Stimulated activated CD8-positive, alpha-beta memory T cell treated with anti-CD3 and anti-CD28 coated beads, Interleukin-4, amount 100 ng/mL, for 48 hours (primary cell): ENCODE results near the gene ROR1.
"Not testable (repeated sequence)": the region's sequence is repeated elsewhere in the genome, so short reads cannot be mapped to it uniquely, and the experiment has no call there.

Experiments used
- DNase-seq: peaks from one replicate; pipeline ENCODE4 v3.0.0-alpha.2; 2020

The ROR1 gene

DNA sequence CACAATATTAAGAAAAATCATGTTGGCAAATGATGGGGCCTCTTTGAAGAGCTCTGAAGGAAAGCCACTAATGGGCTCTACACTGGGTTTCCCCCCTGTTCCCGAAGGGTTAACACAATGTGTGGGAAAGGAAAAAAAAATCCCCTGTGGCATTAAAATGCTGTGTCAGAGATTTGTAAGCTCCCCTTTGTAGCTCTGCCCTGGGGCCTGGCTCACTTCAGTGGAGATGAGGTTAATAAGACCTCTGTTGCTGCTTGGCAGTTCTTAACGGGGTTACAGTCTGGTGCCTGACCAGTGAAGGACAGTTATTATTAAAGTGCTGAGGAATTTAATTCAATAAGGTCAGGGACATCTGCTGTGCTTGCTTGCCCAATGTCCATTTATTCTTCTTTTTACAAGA, 299.9 kb downstream of the ROR1 start:
- no peak for DNase-seq

DNA sequence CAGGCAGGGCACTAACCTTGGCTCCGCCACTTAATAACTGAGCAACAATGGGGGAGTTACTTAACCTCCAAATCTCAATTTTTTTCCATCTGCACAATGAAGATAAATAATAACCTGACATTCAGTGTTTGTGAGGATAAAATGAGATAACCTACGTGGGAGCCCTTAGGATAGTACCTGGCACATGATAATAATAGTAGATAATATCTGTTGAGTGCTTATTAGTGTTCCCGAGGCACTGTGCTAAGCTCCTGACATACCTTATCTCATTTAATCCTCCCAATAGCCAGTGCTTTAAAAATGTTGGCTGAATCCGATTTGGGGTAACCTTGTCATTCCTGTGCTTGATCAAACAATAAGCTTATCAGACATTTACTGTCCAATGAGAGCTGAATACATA, 300.9 kb downstream of the ROR1 start:
- DNase-seq: no peak

DNA sequence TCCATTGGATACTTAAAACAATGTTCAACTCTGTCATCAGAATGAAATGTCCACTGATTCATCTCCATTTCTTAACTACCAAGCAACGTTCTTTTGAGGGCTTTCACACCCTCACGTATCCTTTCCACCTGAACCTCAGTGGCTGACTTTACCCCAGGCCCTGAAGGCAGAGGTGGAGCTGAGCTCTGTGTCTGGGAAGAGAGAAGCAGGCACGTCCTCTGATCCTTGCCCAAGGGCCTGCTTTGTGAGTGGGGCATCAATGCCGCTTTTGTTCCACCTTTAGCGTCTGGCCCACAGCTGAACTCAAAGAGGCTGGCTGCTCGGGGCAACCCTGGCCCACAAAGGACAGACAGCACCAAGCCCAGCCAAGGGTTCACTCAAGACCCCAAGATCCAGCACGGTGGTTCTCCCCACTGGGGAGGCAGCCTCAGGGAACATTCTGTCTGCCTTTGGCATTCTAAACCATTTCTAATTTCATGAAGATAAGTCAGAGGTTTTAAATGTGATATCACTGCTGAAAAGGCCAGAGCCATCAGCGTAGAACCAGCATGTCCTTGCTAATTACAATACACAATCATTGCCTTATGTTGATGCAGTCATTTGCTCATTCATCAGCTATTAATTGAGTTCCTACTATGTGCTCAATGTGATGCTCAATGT, 303.6 kb downstream of the ROR1 start:
- no peak for DNase-seq

DNA sequence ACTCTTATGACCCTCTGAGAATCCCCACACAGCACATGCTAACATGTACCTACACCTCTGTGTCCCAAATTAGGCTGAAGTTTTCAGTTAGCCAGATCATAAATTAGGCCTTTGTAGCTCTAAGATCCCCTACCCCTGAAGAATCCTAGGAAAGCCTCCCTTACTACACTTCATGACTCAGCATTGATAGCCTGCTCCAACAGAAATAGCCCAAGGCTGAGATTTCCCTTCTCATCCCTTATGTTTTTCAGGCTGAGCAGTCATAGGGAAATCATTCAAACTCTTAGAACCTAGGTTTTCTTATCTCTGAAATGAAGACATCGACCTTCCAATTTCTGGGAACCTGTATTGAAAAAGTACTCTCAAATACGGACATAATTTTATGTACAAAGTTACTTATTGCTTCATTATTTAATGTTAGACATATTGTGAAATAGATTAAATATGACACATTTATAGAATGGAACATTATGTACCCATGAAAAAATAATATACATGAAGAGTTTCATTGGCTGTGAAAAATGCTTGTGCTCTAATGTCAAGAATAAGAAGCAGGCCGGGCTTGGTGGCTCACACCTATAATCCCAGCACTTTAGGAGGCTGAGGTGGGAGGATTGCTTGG, 307.2 kb downstream of the ROR1 start:
- DNase-seq: no peak

DNA sequence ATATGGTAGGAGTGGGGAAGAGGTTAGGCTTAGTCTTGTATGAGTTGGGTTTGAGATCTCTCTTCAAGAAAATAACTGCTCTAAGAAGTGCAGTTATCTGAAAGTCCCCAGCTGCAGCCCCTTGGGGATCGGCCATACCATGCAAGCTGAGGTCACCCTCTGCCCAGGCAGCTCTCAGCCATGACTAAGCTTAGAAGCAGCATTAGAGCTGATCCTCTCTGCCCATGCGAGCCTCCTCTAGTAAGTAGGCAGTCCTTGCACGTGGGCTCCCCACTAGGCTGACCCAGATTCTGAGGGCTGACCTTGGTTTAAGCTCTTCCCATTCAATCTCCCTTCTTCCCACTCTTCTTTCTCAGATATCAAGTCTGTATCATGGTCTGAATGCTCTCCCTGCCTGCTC, 308.6 kb downstream of the ROR1 start:
- no peak for DNase-seq

DNA sequence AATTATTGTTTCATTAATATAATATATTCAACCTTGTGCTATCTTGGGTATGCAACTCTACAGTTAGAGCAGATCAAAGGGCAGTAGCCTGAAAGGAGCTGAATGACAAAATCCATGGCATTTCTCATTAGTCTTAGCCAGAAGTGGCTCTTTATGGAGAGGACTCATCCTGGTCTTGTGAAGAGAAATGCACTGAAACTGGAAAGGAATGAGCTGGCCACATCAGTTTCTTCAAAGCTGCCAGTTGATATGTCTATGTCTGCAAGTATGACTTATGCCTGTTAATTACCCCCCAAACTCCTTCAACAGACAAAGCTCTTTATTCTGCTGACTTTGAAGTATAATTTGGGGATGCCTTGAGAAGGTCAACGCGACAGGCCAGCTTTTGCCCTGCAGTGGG, 310.6 kb downstream of the ROR1 start:
- no peak for DNase-seq

DNA sequence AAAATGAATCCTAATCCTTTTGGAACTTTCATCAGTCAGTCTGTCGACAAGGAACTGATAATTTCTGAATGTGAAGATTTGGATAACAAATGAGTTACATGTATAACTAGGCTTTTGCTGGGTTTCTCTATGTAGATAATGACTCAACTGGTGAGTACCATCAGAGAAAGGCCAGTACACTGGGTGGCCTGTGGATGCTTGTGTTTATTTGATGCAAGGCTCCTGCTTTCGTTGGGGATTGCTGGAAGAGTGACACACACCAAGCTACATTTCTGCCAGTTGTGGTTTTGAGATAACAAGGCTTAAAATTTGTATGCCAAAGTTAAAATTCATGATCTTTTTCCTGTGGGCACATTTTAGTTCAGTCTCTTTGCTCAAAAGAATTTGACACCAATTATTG, 314.0 kb downstream of the ROR1 start:
- no peak for DNase-seq

DNA sequence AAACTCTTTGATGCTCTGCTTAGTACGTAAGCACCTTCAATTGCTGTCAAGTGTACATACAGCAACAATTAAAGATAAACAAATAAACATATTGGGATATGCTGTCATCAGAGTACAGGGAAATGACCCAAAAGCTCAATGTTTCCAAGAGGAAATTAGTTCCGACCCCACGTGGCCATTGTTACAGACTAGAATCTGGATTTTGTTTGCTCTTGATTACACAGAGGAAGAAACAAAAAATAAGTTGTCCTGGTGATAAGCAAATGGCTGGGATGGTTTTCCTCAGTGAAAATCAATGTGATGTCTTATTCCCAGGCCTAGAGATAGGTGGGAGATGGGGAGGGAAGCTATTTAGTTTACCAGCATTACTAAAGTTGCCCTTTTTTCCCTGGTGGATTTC, 316.6 kb downstream of the ROR1 start:
- no peak for DNase-seq

DNA sequence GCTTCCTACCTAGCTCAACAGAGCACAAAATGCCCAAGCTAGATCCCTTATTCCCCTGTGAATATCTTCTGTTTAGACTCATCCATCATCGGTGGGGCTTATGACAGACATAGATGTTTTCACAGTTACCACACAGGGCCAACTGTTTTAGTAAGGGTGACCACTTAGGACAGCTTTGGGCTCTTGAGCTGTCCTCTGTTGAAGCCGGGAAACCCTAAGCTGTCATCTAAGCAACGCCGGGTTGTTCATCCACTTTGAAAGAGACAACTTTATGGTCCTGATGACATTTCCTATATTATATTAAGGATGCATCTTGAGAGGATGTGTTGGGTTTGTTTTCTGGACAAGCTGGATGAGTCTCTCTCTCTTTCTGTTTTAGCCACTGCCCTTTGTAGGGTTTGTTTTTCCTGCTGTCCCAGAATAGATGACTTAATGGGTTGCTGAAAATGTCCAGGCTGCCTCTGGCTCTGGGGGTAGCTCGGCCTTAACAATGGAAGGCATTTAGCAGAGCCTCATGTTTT, 319.1 kb downstream of the ROR1 start:
- no peak for DNase-seq

DNA sequence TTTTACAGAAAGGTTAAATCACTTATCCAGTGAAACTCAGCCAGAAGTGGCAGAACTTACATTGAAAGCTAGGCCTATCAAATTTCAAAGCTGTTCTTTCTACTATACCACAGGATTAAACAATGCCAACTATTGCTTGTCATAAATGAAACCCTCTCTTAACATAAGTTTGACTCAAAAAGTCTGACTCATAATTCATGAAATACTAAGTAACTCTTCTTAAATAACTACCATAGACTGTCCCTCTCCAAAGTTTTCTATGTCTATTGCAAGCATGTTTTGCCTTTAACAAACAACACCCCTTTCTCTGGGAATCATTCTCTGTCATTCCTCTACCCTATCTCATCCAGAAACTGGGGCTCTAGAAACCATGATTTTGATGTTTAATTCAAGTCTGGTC, 320.1 kb downstream of the ROR1 start:
- DNase-seq: no peak

DNA sequence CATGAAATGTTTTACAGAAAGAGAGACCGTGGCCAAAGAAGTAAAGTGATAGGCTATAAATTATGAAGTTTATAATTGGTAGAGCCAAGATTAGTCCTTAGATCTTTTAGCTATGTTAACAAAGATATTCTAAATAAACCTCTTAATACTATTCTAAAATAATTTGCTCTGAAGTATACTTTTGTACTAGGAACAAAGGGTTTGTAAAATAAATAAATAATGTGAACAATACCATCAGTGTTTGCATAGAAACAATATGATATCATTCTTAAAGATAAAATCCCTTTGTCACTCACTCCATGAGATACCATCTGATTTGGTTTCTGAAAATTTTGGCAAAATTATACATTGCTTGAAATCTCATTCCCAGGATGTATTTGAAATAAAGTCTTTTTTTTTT, 322.0 kb downstream of the ROR1 start:
- DNase-seq: no peak

DNA sequence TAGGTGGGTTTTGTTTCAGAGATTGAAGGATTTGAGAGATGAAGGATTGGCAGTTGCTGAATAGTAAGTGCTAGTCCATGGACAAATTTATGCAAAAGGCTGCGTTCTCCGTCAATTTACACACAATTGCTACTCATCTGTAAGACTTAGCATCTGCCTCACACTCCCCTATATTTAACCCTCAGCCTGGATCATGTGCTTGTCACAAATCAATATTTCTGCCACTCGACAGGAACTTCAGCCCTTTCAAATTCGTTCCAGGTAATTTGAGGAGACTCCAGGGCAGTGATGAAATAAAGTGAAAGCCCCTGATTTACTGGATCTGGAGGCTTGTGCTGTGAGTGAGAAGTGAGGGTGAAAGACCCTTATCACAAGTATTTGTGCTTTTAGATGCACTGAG, 324.0 kb downstream of the ROR1 start:
- DNase-seq: no peak

DNA sequence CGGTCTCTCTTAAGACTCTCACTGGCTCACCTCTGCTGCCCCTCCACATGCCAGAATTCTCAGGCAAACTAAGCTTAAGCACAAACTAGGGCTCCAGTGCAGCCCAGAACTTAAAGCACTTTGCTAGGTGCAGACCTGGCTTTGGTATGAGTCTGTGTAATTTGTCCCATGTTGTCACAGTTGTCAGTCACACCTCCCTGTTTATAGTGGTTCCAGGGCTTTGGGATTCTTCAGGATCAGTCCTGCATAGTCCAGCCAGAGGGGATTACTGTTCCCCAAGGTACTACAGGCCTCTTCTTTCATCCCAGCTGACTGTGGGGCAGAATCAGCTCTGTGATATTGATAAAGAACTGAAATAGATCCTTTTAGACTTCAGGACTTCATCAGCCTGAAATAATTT, 324.6 kb downstream of the ROR1 start:
- DNase-seq: no peak

DNA sequence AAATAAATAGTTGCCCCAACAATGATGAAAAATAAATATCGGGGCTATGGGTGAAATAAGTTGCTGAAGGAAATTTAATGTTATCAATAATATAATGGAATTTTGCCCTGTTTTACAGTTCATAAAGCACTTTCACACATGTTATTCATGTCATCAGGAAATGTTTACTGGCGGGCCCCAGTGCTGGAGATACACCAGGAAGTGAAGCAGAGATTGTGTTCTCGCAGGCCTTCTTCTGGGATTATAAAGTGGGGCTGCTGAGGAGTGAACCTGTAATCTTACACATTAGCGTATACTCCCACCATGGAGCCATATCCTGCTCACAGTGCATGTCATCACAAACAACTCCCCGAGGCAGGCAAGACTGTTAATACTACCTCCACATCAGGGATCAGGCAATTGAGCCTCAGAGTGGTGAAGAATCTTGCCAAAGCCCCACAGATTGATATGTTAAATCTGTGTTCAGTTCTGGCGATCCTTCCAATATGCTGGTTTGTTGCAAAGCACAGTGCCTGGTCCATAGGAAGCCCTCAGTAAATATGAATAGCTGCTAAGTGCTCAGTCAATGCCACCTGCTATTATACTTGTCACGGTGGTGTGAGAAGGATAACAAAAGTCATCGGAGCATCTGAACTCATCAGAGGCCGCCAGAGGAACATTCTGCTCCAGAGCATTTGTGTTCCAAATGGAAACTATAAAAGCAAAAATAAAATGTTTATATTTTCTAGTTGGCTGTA, 325.2 kb downstream of the ROR1 start:
- DNase-seq: no peak

DNA sequence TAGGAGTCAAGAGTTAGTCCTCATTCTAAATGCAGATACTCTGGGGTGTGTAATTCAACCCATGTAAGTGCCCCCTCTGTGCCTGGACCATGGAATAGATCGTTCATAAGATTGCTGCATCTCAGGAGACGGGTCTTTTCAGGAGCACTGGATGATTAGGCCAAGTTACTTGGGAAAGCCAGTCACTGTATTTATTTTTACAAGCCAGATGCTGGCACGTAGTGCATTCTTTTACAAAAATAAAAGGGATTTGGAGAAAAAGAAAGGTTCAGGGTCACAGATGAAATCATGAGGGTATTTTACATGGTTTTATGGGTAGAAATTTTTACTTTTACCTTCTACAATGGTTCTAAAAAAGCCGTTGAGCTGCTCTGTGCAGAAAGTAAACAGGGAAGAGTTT, 327.0 kb downstream of the ROR1 start:
- DNase-seq: no peak

DNA sequence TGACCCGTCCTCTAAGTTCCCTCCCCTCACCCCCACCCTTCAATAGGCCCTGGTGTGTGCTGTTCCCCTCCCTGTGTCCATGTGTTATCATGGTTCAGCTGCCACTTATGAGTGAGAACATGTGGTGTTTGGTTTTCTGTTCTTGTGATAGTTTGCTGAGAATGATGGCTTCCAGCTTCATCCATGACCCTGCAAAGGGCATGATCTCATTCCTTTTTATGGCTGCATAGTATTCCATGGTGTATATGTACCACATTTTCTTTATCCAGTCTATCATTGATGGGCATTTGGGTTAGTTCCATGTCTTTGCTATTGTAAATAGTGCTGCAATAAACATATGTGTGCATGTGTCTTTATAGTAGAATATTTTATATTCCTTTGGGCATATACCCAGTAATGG, 330.8 kb downstream of the ROR1 start:
- not testable (repeated sequence) for DNase-seq

DNA sequence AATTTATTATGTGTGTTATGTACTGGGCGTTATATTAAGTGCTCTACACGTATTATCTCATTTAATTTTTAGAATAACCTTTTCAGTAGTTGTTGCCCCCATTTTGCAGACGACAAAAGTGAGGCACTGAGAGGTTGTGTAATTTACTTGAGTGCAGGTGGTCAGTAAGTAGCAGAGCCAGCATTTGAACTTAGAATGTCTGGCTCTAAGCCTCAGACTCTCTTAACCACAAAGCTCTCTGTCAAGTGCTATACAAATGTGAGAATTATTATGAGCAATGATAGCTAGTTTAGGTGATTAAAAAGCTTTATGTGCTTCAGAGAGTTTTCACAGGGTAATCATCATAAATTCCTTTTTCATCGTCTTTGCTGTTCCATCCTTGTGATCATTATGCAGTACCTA, 333.3 kb downstream of the ROR1 start:
- no peak for DNase-seq

DNA sequence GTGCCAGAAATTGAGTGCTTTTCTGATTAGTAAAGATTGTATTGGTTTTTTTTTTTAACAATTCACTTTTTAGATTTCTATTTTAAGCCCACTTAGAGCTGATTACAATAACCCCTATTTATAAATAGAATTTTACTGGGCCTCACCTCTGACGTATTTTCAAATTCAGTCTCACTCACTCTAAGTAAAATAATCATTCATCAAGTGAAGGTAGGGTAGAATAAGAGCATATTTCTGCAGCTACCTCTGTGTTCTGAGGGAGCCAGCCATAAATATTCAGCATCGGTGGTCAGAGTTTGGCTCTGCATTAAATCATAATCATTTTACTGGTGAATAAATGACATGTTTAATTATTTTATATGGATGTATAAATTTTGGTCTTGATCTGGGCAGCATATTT, 333.8 kb downstream of the ROR1 start:
- no peak for DNase-seq

DNA sequence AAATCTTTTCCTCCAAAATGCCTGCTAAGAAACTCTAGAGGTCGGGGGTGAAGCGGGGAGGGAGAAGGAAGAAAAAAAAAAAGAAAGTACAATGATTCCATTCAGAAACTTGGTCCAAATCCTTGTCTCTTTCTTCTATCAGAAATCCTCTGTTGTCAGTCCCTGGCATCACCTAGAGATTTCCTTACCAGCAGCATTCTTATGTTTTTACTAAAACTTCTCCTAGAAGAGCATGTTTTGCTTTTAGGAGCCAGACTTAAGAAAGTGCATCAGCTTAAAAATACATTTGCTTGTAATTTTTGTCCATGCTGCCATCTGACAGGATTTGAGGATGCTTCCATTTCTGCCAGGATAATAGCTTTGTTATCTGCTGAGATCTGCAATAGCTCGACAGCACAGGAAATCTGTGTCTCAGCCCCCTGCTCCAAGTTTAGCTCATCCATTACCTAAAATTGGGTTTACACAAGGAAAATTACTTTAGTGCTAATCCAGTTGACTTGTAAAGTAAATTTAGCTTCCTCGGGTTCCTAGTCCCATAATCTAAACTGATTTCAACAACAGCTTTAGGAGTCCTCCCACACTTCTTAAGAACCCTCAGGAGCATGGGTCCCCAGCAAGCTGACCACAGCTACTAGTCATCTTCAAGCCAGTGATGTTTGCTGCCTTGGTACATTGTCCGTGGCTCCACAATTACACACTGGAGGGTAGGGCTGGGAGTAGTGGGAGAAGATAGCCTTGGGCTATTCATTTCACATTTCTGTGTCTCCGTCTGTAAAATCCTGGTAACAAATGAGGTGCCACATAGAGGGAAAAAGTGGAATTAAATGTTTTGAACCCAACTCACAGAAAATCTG, 337.3 kb downstream of the ROR1 start:
- DNase-seq: no peak

DNA sequence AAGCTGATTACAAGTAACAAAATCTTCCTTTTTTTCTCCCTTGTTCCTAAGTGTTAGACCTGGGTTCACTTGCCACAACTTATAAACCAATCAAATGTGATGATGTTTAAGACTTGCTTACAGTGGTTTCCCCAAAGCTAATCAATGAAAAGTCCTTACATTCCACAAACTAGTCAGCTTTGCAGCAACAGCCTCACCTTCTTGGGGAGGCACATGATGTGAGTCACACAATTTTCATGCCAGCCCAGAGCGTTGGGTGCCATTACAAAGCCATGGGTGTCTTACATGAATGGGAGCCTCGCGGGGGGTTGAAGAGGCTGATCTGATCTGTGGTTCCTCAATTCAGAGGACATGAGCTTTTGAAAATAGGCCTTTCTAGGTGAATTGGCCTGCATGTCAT, 338.0 kb downstream of the ROR1 start:
- no peak for DNase-seq

DNA sequence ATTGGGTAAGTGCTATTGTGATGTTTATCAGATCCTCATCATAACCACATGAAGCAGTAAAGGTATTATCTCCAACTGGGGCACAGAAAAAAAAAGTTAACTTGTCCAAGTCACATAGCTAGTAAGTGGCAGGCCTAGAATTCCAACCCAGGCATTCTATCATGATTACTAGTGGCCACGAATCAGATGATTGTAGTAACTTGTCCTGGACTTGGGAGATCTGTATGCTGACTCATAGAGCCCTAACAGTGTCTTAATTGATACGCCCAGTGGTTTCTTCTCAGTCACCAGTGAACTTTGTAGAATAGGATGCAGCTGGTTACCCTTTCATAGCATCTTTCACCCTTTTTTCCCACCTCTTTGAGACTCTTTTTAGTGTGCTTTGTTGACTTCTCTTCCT, 338.5 kb downstream of the ROR1 start:
- DNase-seq: no peak

DNA sequence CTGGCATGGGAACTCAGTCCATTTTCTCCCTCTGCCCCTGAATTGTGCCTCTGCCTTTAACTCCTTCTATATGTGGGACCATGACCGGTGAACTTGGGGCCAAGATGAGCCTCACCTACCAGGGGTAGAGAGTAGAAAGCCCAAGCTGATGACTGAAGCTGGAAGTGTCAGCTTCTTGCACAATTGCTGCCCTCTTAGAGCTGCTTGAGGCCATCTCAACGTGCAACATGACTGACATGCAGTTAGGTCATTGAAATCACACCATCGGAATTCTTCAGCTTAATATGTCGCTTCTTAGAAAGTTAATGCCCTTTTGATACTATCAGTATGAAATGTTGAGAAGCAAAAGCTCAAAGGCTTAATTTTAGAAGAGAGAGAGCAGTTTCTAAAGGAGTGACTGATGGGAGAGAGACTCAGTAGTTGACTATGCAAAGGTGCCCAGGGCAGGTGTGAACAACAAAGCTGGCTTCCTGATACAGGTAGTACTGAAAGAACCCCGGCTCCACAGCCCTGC, 340.3 kb downstream of the ROR1 start:
- DNase-seq: no peak

DNA sequence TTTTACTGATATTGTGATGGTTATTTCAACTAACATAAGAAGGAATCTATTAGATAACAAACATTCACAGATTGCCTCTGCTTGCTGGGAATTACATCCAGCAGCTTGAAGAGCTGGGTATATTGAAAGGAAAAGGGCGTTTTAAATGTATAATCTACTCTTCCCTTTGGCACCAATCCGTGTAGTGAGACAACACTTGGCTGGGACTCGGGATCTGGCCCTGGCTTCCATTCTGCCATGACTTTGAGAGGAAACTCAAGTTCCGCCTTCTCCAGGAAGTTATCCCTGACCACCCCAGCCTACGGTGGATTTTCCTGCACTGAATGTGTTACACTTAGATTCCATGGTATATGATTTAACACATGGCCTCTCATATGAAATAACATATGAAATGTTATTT, 342.7 kb downstream of the ROR1 start:
- DNase-seq: no peak
